Measurements from ENCODE around the gene BHMT2.

BHMT2 gene

DNA sequence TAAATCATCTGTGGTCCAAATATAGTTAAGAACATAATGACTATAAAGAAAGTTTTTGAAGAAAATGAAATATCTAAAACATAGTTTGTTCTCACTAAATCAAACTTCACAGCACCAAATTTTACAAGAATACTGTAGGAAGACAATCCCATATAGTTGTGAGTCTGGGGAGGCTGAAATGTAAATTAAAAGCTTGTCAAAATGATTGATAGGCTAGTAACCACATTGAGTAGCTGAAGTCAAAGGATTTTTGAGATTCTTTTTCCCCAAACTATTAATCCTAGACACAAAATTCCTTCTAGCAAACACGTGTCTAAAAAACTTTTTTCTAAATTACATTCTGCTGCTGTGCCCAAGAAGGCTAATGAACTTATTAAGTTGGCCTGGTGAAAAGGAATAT lies 55.0 kb downstream of the BHMT2 start:
- no peak for DNase-seq

- no peak for DNase-seq
Measured at GRCh38 chr5:79130781-79131180, 61.2 kb downstream of the BHMT2 start.

- peak; percentile 72 for DNase-seq
Measured at GRCh38 chr5:79133121-79133656, 63.6 kb downstream of the BHMT2 start.

DNA sequence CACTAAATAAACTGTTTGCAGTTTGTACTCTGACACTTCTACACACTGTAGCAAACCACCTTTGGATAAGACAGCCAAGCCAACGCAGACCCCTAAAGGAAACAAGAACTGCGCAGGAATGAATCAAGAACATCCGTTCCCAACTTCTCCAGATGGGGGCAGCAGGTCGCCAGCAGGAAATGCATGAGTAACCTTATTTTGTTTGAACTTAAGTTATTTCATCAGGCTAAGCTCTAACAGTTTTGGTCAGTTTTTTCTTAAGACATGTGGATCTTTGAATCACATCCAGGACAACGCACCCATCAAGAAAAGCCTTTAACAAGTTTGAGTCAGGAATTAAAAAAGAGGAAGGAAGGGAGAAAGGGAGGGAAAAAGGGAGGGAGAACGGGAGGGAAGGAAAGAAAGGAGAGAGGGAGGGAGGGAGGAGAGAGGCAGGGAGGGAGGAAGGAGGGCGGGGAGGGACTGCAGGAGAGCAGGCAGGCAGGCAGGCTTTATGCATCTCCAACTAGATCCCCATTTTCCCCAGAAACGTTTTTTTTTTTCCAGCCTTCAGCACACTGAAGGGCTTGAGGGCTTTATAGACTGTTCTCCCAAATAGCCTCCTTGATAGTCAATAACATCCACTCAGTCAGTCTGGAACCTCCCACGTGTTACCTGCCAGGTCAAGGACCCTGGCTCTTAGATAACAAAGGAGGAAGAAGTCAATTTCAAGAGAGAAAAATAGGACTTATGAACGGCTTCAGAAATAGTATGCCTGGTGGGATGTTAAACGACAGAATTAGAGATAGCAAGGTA lies 64.3 kb downstream of the BHMT2 start:
- peak; percentile 93 for DNase-seq

DNA sequence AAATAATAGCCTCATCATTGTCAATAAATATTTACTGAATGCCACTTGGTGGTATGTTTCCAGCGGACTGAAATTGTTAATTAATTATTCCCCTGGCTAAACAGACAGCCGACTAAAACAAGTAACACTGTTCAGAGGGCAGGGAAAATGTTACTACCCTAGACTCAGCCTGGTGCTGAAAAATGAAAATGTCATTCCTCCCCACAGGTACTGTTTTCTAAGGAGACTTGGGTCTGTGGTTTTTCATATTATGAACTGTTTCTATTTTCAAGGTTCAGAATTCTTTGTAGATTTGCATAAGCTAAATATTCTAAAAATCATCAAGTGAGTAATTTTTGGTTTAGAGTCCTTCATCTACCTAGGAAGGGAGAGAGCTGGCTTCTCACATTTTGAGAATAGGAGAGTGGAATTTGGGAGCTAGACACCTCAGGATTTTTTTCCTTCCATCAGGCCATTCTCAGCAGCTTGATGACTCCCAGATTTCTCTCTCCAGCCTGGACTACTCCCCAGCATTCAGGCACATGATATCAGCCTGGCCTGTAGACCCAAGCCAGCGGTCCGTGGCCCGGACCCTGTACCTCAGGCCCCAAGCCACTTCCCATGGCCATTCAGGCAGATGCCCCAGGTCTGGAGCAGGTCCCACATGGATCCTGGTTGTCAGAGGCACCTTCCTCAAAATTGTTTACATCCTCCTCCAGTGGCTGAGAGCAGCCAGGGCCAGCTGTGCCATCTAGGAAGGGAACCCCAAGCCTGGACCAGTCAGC lies 66.4 kb downstream of the BHMT2 start:
- no peak for DNase-seq

DNA sequence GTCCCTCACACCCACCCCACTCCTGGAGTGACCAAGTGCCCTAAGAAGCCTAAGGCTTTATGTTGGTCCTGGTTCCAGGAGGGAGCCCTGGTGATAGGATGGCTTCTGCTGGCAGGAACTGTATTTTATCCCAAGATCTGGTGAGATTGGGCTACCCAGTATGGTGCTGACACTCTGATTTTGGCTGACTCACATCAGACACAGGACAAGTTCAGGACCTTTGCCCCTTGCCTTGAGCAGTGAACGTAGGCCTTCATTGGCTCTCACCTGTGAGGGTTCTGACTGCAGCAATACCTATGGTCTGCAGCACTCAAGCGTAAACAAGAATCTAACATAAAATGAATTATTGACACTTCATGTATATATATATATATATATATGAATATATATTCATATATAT lies 67.1 kb downstream of the BHMT2 start:
- no peak for DNase-seq
